Activated T-helper 1 cell treated with anti-CD3 and anti-CD28 coated beads, Interleukin-2, amount 50 U/mL, for 16 hours (primary cell): ENCODE measurements around the gene GHR.
"Not testable (repeated sequence)": the region's sequence is repeated elsewhere in the genome, so short reads cannot be mapped to it uniquely, and the experiment has no call there.

Experiments
- DNase-seq, 2 donors: peaks; one replicate each; pipeline ENCODE4 v3.0.0-alpha.2; 2020; ENCODE audit warnings: low read depth in 1 of 2, low spot score in 1 of 2

GHR gene

GRCh38 chr5:42691413-42691937 is 268.2 kb downstream of the GHR start:
- DNase-seq = no peak

GRCh38 chr5:42701351-42702059 is 278.3 kb downstream of the GHR start:
- no peak for DNase-seq

- DNase-seq = no peak
These were observed 280.0 kb downstream of the GHR start for GRCh38 chr5:42703238-42703637.

GRCh38 chr5:42715785-42716184 is 292.5 kb downstream of the GHR start:
- no peak for DNase-seq

- DNase-seq = no peak
These were observed 295.4 kb downstream of the GHR start for GRCh38 chr5:42718591-42718990.

GRCh38 chr5:42719034-42719433 is 295.8 kb downstream of the GHR start:
- DNase-seq = no peak

GRCh38 chr5:42720251-42720650 is 297.0 kb downstream of the GHR start:
- DNase-seq = no peak

GRCh38 chr5:42721484-42721883 is 298.2 kb downstream of the GHR start:
- no peak for DNase-seq

- DNase-seq = not testable (repeated sequence)
These were observed 311.4 kb downstream of the GHR start for GRCh38 chr5:42734531-42735058.

GRCh38 chr5:42740920-42741319 is 317.7 kb downstream of the GHR start:
- DNase-seq = no peak

- DNase-seq = no peak
These were observed 322.2 kb downstream of the GHR start for GRCh38 chr5:42745426-42745825.

GRCh38 chr5:42745856-42746255 is 322.6 kb downstream of the GHR start:
- DNase-seq = no peak

GRCh38 chr5:42749020-42749419 is 325.8 kb downstream of the GHR start:
- DNase-seq = no peak

- no peak for DNase-seq
These were observed 327.3 kb downstream of the GHR start for GRCh38 chr5:42750507-42750906.

- no peak for DNase-seq
These were observed 327.8 kb downstream of the GHR start for GRCh38 chr5:42751044-42751443.

- DNase-seq = no peak
These were observed 329.9 kb downstream of the GHR start for GRCh38 chr5:42753099-42753498.

GRCh38 chr5:42756606-42757601 is 333.7 kb downstream of the GHR start, which contains the start of gene CCDC152:
CCDC152 (plus strand) TSS chr5:42756818; CDS start chr5:42759122, 2,304 bp downstream.
- DNase-seq = peak; percentile 13 to 32

- no peak for DNase-seq
These were observed 336.2 kb downstream of the GHR start for GRCh38 chr5:42759456-42759855.

- DNase-seq = no peak
These were observed 337.2 kb downstream of the GHR start for GRCh38 chr5:42760426-42760825.

GRCh38 chr5:42761791-42762190 is 338.6 kb downstream of the GHR start:
- DNase-seq = no peak

GRCh38 chr5:42767491-42768105 is 344.4 kb downstream of the GHR start:
- DNase-seq = no peak
